Ovary (tissue), 9 donors: ENCODE measurements around the gene CFAP251. TPM values are rescaled to one million over a fixed set of nuclear protein-coding genes. Genes with fewer than 3 reads are reported as not detected.

ENCODE experiments used
- DNase-seq, 5 donors: peaks; one replicate each; pipeline ENCODE4 v3.0.0-alpha.2; 2019 to 2020
- H3K27ac ChIP-seq, 2 donors: fragments of 200-600 bp; one replicate each; pipeline versions ENCODE4 v1.5.1 to v1.8.0; 2019 to 2022
- H3K27me3 ChIP-seq: fragments of 200-600 bp; one replicate; pipeline ENCODE4 v1.8.0; 2022
- H3K36me3 ChIP-seq: fragments of 200-600 bp; sonication (generic); one replicate; pipeline ENCODE4 v1.5.1; 2019
- H3K4me1 ChIP-seq: one replicate; pipeline ENCODE4 v1.8.1; 2013; ENCODE audit warnings: mild to moderate bottlenecking, moderate library complexity; ENCODE audit not compliant: insufficient read depth
- H3K4me3 ChIP-seq: fragments of 200-600 bp; sonication (generic); one replicate; pipeline ENCODE4 v1.5.1; 2017
- H3K9me3 ChIP-seq, 2 donors: fragments of 200-600 bp in 1 of 2; sonication (generic) in 1 of 2; one replicate each; pipeline versions ENCODE4 v1.5.1 to v1.8.1; 2013 to 2019; ENCODE audit warnings: mild to moderate bottlenecking in 1 of 2, moderate library complexity in 1 of 2
- EP300 ChIP-seq: sonication (generic); formaldehyde crosslinking; IDR thresholded peaks from one replicate; pipeline ENCODE4 v1.6.1; 2017; ENCODE audit warnings: antibody characterized with exemption
- POLR2A ChIP-seq: fragments of 450-650 bp; IDR thresholded peaks from one replicate; pipeline ENCODE4 v1.6.1; 2017; ENCODE audit warnings: antibody characterized with exemption, mild to moderate bottlenecking, moderate library complexity
- WGBS, 3 donors: extraction: QIAGEN DNeasy Blood & Tissue Kit in 1 of 3; methylation state at CpG; one replicate each; pipeline versions ENCODE4 v1.1.5 to v1.1.7; 2013 to 2017; 5-methylcytosine and 5-hydroxymethylcytosine counted together
- intact Hi-C, 4 donors: fragments of 100-400 bp; cut with DNase I; formaldehyde crosslinking; loops; one replicate each; pipeline versions ENCODE4 v1.11.0 to v1.15.1; 2022 to 2023
- polyA plus RNA-seq, 2 donors: library from polyadenylated mRNA; stranded (reverse); fragments of 200-250 nt in 1 of 2; fragments of 350-450 nt in 1 of 2; fragmentation: Illumina TruSeq in 1 of 2; extraction: RNeasy Lipid Tissue Mini Kit (QIAGEN cat#74804) in 1 of 2; gene quantifications; one replicate each; pipeline ENCODE4 v1.2.3, GENCODE V29; 2013 to 2014
- total RNA-seq, 7 donors: library from RNA; depleted of rRNA in 2 of 7; stranded (reverse); fragments of >200 nt in 2 of 7; fragmentation: NEBNext Ultra II Directional in 3 of 7; extraction: Animal tissue kit (Norgen Biotek cat#: 25700) in 3 of 7; gene quantifications; one replicate each; pipeline versions ENCODE4 v1.1.0 to v1.2.4, GENCODE V29; 2016 to 2023
- TF ChIP-seq, protein P1 (sequence below), 3 donors: fragments of 450-650 bp in 2 of 3; fragments of 200-600 bp in 1 of 3; IDR thresholded peaks; one replicate each; pipeline versions ENCODE4 v1.5.1 to v1.8.0; 2016 to 2022; ENCODE audit warnings: antibody characterized with exemption in 3 of 3, mild to moderate bottlenecking in 1 of 3
- donor health status: DM: no; HTN: no; CAD: no; lungs with moderate emphysema.
- donor health status: DM: no; HTN: no; CAD: no.
- donor health status: Bipolar disorder and iron deficiency.
- donor health status: DM: yes; HTN: yes; CAD: no.
- donor health status: DM: no; HTN: no; CAD: no.
- donor health status: DM: yes; HTN: yes; CAD: no.

Gene CFAP251
- total and polyA plus RNA-seq, 9 donors, result 1.2 to 28.7 (median 5.5) TPM

DNA sequence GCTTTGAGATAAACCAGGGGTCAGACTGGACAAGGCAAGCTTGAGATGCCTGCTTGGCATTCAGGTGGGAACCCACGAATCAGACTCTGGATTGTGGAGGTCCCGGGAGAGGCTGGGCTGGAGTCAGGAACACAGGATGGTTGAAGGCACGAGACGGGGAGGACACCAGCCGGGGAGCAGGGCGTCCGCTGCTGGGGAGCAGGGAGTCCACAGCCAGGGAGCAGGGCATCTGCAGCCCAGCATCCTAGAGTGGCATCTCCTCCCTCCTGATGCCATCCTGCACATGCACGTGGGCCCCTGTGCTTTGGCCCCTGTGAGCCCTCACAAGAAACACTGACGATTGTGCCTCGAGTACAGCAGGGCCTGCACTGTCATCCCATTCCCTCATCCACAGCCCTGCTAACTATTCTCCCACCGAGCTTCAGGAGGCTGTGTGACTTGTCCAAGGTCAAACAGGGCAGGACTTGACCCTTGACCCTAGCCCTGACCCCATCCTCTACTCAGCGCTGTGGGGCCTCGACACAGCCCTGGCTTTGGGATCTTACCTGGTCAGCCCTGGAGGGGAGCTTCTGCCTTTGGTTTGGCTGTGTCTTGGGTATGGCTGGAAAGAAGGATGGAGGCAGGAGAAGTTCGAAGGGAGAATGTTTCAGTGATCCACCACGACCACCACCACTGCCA is 45.1 kb downstream of the CFAP251 start:
- Histone ChIP-seq H3K27ac (no peak overlapping the region), H3K4me3 (no peak overlapping the region), H3K4me1 (no peaks in the 10 kb centered on the region), H3K27me3 (no peaks in the 10 kb centered on the region), H3K36me3 (no peaks in the 10 kb centered on the region), H3K9me3 (no peaks in the 10 kb centered on the region)
- TF ChIP-seq EP300 (no peak), POLR2A (no peak)
- TF ChIP-seq, protein P1, sequence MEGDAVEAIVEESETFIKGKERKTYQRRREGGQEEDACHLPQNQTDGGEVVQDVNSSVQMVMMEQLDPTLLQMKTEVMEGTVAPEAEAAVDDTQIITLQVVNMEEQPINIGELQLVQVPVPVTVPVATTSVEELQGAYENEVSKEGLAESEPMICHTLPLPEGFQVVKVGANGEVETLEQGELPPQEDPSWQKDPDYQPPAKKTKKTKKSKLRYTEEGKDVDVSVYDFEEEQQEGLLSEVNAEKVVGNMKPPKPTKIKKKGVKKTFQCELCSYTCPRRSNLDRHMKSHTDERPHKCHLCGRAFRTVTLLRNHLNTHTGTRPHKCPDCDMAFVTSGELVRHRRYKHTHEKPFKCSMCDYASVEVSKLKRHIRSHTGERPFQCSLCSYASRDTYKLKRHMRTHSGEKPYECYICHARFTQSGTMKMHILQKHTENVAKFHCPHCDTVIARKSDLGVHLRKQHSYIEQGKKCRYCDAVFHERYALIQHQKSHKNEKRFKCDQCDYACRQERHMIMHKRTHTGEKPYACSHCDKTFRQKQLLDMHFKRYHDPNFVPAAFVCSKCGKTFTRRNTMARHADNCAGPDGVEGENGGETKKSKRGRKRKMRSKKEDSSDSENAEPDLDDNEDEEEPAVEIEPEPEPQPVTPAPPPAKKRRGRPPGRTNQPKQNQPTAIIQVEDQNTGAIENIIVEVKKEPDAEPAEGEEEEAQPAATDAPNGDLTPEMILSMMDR (IDR thresholded peaks at IDR 0.05), result no peak
- no peak for DNase-seq
- 80 to 83% (median 83%) methylated on average over 15 of the region's 15 CpGs for WGBS, 3 donors
- intact Hi-C loops, result no loop called here

DNA sequence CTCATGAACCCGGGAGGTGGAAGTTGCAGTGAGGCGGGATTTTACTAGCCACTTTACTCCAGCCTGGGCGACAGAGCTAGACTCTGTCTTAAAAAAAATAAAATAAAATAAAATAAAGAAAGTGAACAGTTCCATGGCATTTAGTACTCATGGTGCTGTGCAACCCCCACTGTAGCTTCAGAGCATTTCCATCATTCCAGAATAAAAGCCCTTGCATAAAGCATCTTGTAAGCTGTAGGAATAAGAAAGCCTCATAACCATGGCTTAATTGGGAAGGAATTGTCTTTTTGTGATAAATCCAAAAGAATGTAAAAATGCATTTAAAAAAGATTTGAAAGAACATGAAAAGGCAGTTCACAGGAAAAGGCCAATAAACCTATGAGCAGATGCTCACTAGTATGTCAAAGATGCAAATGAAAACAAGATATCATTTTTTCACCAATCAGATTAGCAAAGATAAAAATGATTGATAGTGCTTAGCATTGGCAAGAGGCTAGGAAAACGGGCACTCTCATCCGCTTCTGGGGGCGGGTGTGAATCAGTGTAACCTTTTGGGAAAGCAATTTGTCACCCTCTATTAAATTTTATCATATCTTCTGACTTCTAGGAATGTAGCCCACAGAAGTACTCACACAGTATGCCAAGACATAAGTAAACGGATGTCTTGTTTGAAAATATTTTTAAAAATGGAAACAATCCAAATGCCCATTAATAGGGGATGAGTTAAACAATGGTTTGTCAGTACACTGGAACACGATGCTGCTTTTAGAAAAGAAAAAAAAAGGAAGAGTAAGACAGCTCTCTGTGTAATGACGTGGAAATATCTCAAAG is 46.6 kb downstream of the CFAP251 start:
- Histone ChIP-seq H3K27ac (no peak overlapping the region), H3K4me1 (no peaks in the 10 kb centered on the region), H3K4me3 (no peak overlapping the region), H3K9me3 (no peaks in the 10 kb centered on the region), H3K27me3 (no peaks in the 10 kb centered on the region), H3K36me3 (no peaks in the 10 kb centered on the region)
- intact Hi-C loops, result no loop called here
- 29 to 36% (median 33%) methylated on average over 9 of the region's 9 CpGs for WGBS, 3 donors
- no peak for DNase-seq
- TF ChIP-seq EP300 (no peak), POLR2A (no peak)
- TF ChIP-seq, protein P1 (IDR thresholded peaks at IDR 0.05), result no peak

DNA sequence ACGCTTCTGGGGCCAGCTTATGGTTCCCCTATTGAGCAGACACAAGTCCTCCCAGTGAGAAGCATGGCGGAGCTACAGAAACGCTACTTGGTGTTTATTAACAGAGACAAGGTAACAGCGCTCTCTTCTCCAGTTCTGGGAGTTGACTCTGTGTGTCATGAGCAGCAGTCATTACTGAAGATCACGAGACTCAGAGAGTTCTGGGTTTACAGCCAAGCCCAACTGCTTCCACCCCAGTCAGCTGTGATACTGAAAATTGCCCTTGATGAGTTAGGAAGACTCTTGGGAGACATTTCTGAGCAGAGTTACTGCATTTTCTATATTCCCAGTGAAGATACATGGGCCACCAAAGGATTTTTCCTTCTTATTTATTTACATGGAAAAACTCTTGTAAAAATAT is 48.6 kb downstream of the CFAP251 start:
- H3K27ac ChIP-seq, result no peak overlapping the region
- no peak for DNase-seq
- intact Hi-C loops, result no loop called here

DNA sequence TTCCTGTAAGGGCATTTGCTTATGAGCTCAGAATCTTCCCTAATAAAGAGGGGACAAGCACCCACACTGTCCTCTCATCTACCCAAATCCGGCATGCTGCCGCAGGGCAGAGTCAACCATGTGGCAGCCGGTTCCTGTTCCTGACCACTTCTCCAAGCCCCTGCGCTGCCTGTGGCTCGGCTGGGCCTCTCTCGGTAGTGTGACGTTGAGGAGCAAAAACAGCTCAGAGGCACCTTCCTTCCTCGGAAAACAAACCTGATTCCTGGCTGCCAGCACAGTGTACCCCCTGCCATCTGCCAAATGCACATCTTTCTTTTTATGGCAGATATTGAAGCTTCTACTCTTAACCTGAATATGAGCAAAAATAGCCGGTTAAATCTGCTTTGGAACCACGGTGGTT is 50.5 kb downstream of the CFAP251 start:
- intact Hi-C loops, result no loop called here
- no peak for TF ChIP-seq POLR2A
- TF ChIP-seq, protein P1 (IDR thresholded peaks at IDR 0.05), result no peak
- no peak for TF ChIP-seq EP300
- Histone ChIP-seq H3K9me3 (no peaks in the 10 kb centered on the region), H3K4me3 (no peak overlapping the region), H3K27me3 (no peaks in the 10 kb centered on the region), H3K36me3 (no peaks in the 10 kb centered on the region), H3K27ac (no peak overlapping the region), H3K4me1 (no peaks in the 10 kb centered on the region)
- WGBS, 3 donors, result 86 to 89% (median 87%) methylated on average over 10 of the region's 10 CpGs
- no peak for DNase-seq

More for the DNA sequence above, 48.6 kb downstream of the CFAP251 start:
- Histone ChIP-seq H3K4me1 (no peaks in the 10 kb centered on the region), H3K9me3 (no peaks in the 10 kb centered on the region), H3K27me3 (no peaks in the 10 kb centered on the region), H3K4me3 (no peak overlapping the region), H3K36me3 (no peaks in the 10 kb centered on the region)
- TF ChIP-seq EP300, result no peak
- TF ChIP-seq POLR2A, result no peak
- TF ChIP-seq, protein P1 (IDR thresholded peaks at IDR 0.05), result no peak
- WGBS, 3 donors, result 89 to 91% (median 90%) methylated on average over 5 of the region's 5 CpGs
